GM19238 (cell line): ENCODE results near the gene NOM1.

ENCODE experiments used
- DNase-seq: peaks from one replicate; pipeline ENCODE4 v3.0.0; 2011; ENCODE audit warnings: low spot score; ENCODE audit not compliant: insufficient read length

Gene NOM1

DNA sequence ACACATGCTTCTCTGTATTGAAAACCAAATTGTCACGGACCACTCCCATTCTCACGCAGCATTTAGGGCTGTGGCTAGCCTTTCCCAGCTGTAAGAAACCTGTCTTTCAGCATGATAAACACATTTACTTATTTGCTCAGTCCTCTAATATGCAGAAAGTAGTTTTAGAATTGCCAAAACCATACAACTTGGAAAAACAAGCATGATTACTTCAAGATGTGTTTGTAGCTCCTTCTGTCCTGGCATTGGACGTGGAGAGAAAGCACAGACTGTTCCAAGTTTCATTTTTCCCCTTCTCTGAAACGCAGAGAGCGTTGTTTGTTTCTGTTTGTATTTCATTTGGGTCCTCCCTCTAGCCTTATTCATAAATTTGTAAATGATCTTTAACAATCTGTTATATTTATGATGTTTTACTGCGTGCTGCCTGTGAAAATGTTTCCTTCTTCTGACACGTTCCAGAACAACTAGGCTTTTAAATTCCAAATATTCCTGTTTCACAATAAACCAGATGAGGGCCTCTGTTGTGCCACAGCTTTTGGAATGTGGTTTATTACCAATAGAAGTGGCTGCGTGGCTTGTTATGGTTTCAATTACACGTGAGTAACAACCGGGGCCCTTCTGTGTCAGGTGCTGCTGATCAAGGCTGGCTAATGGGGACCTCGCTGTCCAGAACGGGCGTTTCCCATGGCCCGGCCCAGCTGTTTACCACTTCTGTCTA lies 34.8 kb downstream of the NOM1 start:
- DNase-seq, result no peak

DNA sequence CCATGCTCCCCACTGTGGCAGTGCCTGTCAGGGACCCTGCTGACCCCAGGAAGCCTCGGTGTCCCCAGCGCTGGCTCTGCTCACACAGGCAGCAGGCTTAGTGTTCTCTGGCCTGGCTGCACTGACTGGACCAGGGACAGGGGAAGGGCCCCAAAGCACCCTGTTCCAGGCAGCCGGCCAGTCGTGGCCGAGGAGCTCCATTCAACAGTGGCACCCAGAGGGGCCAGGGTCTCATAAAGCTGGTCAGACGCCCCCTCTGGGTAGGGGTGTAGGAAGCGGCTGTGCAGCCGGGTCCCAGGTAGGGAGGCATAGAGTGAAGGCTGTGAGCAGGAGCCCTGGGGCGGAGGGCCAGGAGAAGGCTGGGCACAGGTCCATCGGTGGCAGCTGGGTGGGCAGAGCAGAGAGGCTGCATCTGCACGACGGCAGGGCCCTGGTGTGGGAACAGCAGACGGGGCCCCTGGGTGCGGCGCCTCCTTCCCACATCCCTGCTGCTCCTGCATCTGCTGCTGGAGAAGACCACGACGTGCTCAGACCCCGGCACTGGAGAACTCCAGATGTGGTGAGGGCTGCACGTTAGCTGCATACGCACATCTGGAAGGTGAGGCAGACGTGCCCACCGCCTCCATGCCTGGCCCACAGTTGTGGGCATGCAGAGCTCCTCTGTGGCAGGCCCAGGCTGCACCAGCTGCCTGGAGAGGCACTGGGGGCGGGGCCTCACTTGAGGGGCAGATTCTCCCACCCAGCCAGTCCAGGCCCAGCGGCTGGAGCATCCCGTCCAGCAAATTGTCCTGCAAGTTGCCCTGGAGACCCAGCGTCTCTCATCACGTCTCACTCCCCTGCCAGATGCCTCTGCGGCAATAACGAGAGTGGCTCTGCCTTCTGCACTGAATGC lies 35.8 kb downstream of the NOM1 start:
- DNase-seq, result no peak

DNA sequence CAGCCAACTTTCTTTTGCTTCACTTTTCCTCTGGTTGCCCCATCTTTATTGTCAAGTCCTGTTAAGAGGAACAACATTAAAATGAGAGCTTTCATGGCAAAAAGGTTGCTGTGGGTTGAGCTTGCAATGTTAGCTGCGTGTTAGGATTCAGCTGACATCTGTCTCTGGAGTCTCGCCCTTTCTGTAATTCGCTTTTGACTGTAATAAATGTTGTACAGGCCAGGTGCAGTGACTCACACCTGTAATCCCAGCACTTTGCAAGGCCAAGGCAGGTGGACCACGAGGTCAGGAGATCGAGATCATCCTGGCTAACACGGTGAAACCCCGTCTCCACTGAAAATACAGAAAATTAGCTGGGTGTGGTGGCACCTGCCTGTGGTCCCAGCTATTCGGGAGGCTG lies 36.9 kb downstream of the NOM1 start:
- no peak for DNase-seq

DNA sequence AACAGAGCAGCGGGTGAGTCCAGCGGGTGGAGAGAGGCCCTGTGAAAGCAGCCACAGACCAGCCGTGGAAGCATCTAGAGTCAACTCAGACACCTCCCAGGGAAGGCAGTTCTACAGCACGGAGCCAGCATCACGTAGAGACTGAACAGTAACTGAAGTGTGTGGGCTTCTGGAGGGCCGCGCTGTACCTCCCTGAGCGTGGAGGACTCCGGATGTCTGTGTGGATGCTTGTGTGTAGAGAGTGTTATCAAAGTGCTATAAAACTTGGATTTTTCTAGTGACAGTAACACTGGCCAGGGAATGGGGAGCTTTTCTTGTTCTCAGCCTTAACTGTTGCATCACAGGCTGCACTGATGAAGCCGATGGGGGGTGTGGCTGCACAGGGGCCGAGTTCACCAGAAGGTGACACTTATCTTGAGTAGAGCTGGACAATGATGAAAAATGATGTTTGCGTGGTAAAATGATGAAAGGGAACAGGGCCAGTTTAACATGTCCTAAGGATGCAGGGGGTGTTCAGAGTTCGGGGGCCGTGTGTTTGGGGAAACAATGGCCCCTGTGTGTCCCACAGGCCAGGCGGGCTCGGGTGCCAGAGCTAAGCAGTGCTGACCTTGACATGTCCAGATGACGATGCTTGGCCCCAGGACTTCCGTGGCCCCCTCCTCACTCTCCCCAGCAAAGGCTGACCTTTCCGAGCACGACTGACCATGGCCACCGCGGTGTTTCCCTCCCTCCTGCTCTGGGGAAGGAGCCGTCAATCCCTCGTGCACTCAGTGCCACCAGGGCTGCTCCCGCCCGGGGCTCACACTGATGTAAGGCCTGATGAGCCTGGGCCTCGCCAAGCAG lies 39.1 kb downstream of the NOM1 start:
- no peak for DNase-seq

DNA sequence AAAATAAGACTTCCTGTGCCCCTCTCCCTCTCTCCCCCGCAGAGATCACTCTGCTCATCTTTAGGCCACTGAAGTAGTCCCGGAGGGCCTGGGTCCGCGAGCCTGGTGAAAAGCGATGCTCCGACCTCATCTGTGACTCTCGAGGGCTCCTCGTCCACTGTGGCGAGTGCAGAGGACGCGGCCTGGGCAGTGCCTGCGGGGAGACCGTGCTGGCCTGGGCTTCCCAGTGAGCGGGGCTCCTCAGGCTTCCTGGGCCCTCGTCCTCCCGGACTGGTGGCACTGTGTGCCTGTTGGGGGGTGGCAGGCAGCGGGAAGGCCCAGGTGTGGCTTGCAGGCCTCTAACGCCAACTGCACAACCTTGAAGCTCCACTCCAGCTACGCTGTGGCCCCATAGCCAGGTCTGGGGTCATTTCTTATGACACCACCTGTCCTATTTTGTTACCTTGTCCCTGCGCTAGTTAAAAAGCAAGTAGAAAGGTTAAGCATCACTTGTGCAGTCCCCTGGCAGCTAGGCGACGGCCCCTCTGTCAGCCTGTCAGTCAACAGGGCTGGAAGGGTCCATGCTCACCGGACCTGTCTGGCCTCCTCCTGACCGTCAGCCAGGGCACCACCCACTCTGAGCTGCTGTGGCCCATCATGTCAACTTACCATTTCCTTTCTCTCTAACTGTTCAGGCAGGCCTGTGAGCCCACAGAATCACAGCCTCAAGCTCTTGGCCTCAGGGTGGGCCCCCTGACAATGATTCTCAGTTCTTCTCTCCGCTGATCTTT lies 40.4 kb downstream of the NOM1 start:
- DNase-seq, result no peak

DNA sequence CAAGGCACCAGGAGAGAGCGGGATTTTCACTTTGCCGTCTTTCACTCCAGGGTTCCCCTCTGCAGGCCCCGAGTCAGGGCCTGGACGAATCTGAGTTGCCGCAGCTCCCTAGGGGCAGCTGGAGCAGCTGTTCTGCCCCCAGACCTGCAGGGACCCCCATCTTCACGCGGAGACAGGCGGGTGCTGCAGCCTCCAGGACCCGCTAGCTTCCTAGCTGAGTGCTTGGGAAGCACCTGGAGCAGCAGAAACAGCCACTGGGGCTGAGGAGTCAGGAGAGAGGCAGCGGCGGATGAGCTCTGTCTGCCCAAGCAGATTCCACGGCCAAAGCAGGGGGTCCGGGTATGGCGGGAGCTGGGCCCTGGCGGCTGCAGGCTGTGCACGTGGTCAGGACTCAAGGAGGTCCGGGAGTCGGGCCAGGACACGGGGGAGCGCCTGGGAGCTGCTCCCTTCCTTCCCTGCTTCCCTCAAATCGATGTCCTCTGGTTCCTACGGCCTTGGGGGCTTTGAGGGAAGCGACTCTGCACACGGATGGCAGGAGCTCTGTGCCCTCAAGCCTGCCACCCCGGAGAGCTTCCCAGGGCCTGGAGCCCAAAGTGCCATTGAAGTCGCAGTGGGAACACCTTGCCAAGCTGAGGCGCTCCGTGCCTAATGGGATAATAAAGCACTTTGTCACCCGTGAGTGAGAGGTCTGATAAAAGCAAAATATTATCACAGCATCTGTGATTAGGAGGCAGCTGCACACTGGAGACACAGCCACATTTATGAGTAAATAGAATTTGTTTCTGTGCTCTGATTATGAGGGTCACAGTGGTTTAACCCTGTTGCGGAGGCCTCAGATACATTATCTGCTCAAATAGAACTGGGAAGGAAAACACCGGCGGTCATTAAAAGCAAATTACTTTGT lies 43.8 kb downstream of the NOM1 start:
- no peak for DNase-seq

DNA sequence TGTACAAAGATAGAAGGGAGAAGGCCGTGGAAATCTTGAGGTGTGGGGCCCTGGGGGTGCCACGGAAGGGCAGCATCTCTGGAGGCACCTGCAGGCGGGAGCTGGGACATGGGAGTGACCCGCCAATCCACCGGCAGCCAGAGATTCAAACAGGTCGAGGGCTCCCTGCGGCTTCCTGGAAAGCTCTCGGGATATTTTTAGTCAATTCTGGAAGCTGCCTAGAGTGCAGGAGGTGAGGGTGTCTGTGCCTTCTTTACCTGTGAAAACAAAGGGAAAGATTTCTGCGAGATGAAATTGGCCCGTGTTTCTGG lies 44.4 kb downstream of the NOM1 start:
- DNase-seq, result no peak

DNA sequence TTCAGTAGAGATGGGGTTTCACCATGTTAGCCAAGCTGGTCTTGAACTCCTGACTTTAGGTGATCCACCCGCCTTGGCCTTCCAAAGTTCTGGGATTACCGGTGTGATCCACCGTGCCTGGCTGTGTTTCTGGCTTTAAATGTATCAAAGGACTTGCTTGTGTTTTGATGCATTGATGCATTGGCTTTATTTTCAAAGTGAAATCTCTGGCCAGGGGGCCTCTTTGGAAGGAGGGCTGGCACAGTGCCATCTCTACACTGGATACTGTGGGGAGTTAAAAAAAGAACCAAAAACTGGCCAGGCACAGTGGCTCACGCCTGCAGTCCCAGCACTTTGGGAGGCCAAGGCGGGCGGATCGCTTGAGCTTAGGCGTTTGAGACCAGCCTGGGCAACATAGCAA lies 44.9 kb downstream of the NOM1 start:
- DNase-seq, result no peak

DNA sequence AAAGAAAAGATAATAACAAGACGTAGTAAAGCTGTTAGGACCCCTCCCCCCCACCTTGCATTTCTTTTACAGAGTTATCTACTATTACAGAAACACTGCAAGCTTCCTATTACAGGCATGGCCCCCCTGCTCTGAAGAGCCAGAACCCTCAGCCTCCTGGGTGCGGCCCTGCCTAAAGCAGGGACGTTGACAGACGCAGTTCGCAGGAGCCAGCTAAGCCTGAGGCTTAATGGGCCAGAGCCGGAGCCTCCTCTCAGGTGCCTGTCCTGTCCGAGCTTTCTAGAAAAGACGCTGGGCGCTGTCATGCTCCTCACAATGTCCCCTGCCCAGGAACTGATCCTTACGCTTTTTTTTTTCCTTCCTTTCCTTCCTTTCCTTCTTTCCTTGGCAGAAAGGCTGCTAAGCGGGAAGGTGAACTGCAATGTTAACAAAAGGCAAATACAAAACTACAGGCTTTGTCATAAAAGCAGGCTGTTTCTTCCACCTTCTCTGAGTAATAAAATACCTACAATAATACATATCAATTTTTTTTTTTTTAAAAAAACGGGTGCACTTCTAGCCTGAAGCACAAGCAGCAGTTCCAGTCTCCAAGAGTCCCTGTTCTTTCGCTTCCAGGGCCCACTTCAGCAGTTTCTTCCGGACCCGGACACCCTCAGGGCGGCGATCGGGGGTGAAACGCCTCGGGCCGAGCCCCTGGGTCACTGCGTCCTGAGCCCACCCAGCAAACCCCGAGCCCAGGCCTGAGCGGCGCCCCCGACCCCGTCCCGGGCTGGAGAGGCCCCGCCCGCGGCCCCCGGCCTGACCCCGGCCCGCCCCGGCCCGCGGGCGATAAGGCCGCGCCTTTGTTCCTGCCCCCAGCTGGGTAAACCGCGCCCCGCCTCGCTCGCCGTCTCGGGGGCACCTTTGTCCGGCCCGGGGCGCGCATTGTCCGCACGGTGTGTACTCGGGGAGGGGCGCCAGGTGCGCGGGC lies 49.8 kb downstream of the NOM1 start:
- no peak for DNase-seq

DNA sequence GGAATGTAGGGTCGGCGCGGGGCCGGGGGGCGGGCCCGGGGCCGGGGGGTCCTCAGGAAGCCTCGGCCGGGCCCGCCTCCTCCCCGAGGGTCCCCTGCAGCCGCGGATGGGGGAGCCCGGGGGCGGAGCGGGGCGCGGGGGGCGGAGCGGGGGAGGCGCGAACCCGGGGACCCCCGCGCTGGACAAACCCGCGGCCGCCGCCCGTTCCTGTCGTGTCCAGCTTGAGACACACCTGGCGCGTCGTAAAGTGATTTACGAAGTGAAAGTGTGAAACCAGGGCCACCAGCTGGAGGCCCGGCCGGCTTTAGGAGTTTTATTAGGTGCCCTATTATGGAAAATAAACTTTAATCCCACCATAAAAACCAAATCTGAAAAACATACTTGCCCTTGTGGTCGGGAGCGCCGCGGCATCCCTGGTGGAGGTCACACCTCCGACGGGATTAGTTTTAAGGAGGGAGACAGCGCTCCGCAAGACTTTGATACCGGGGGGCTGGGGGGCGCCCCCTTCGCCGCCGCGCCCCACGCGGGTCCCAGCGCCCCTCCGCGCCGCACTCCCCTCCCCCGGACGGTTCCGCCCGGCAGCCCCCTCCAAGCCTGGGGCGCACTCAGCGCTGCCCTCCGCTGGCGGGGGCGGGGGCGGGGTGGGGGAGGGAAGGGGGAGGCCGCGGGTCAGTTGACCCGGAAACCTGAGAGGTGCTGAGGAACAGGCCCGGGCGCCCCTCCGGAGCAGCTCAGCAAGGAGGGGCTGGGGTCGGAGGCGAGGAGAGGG lies 50.6 kb downstream of the NOM1 start:
- no peak for DNase-seq

DNA sequence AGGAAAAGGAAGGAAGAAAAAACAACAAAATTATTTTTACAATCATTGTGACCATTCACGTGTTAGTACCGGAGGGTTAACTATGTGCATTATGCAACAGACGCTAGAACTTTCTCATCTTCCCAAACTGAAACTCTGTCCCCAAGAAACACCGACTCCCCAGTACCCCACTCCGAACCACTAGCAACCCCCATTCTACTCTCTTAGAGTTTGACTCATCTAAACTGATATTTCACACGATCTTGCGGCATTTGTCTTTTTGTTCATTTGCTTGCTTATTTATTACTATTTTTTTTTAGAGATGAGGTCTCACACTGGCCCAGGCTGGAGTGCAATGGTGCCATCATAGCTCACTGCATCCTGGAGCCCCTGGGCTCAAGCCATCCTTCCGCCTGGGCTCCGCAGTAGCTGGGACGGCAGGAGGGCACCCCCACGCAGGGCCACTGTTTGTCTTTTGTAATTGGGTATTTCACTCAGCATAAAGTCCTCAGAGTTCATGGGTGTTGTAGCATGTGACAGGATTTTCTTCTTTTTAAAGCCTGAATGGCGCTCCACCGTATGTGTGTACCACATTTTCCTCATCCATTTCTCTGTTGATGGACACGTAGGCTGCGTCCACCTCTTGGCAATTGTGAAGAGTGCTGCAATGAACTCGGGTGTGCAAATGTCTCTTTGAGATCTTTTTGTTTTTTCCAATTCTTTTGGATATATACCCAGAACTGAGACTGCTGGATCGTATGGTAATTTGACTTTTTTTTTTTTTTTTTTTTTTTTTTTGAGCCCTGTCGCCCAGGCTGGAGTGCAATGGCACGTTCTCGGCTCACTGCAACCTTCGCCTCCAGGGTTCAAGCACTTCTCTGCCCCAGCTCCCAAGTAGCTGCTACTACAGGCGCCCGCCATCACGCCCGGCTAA lies 51.5 kb downstream of the NOM1 start:
- DNase-seq, result no peak

DNA sequence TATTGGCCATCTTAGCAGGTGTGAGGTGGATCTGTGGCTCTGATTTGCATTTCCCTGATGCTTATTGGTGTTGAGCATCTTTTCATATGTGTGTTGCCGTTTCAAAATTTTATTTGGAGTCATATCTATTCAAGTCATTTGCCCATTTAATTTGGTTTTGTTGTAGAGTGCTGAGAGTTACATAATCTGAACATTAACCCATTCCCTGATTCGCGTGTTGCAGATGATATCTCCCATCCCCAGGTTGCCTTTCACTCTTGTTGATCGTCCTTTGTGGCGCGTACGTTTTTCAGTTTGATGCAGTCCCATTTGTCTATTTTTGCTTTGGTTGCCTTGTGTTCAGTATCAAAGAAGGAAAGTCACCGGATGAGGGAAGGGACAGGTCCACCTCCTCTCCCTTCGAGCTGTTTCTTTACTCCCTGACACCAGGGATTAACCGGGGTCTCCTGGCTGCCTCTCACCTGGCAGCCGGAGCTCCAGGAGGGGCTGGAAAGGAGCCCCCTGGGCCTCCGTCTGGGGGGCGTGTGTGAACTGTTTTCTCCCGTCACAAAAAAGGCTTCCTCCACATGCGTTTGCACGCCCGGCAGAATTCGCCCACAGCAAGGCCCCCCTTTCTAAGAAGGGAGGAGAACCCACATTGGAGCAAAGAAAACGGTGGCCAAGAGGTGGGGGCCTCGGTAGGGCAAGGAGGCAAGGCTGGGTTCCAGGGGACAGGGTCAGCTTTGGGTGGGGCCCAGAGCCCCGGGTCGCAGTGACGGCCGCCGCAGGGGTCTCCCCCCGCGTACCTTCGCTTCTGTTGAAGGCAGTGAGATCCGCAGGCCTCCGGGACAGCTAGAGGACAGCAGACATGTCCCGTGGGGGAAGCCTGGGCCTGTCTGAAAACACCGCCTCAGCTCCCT lies 52.7 kb downstream of the NOM1 start:
- no peak for DNase-seq

DNA sequence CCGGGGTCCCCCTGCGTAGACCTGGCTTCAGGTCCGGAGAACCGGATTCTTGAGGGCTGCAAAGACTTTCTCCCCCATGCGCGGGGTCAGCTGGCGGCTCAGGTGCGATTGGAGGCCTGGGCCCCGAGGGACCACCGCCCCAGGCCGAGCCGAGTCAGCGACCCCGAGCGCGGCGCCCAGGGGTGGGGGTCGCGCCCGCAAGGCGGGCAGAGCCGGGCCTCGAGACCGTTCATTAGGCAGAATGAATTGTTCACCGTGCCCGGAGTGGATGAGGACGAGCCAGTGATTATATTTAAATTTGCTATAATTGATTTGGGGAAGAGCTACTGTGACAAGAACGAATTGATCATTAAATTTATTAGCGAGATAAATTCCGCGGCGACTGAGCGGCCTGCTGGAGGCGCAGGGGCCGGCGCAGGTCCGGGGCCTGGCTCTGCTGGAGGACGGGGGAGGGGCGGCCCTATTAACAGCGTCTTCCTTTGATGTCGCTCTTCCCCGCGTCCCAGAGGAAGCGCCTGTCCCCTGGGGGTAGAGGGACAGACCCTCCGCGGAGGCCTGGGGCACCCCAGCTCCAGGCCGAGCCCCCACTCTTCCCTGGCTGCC lies 53.4 kb downstream of the NOM1 start:
- DNase-seq, result no peak

DNA sequence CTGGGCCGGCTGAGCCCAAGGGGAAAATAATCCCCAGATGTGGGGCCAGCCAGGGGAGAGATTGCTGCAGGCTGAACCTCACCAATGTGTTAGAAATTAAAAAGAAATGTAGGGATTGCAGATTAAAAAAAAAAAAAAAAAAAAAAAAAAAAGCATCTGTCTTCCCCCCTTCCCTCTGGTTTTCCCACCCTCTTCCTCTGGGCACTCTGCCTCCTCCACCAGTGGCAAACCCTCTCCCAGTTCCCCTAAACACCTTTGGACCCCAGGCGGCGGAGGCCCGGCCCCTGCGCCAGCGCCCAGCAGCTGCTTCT lies 53.9 kb downstream of the NOM1 start:
- DNase-seq, result no peak

DNA sequence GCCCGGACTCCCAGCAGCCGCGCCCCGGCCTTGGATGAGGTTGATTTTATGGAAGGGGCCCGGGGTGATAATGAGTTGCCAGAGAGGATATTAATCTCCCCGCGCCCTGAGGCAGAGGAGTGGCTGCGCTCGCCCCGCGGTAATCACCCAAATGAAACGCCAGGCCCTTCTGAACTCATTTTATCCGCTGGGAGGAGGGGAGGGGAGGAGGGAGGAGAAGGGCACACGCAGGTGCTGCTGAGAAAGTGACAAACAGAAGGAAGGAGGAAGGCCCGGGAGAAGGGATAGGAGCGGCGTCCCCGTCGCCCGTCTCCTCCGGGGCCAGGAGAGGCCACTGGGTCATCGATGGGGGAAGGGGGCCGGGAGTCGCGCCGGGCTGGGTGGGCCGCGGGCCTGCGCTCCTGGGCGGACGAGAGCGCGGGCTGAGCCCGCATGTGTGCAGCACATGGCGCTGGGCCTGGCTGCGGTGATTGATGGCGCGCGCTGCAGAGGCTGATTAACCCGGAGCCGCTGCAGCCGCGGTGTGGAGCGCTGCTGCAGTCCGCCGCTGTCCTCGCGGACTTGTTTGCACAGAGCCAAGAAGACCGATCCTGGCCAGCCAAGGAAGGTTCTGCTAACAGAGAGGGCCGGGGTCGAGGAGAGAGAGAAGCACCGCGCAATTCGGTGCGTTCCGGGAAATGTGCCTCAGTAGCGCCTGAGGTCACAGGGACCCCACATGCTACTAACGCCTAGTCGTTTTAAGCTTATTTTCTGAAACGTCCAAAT lies 54.4 kb downstream of the NOM1 start:
- DNase-seq, result no peak
